GM12801 (cell line): ENCODE data around the gene DESI1.

Experiments used
- TF ChIP-seq, protein P1 (sequence below): IDR thresholded peaks from one replicate; pipeline ENCODE4 v1.5.1; 2011; ENCODE audit warnings: control low read depth; ENCODE audit not compliant: insufficient read length; ENCODE audit errors: extremely low read depth

DESI1 gene

DNA sequence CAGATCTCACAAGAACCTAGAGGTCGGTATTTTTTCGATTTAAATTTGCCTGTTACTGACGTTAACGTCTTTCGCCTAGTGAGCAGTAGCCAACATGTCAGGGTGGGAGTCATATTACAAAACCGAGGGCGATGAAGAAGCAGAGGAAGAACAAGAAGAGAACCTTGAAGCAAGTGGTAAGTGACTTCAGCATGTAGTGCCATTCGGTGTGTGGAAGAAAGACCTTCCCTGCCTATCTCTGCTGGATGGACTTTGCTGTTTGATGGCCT lies 1.0 kb upstream of the DESI1 start:
- TF ChIP-seq, protein P1, sequence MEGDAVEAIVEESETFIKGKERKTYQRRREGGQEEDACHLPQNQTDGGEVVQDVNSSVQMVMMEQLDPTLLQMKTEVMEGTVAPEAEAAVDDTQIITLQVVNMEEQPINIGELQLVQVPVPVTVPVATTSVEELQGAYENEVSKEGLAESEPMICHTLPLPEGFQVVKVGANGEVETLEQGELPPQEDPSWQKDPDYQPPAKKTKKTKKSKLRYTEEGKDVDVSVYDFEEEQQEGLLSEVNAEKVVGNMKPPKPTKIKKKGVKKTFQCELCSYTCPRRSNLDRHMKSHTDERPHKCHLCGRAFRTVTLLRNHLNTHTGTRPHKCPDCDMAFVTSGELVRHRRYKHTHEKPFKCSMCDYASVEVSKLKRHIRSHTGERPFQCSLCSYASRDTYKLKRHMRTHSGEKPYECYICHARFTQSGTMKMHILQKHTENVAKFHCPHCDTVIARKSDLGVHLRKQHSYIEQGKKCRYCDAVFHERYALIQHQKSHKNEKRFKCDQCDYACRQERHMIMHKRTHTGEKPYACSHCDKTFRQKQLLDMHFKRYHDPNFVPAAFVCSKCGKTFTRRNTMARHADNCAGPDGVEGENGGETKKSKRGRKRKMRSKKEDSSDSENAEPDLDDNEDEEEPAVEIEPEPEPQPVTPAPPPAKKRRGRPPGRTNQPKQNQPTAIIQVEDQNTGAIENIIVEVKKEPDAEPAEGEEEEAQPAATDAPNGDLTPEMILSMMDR, result no peak

DNA sequence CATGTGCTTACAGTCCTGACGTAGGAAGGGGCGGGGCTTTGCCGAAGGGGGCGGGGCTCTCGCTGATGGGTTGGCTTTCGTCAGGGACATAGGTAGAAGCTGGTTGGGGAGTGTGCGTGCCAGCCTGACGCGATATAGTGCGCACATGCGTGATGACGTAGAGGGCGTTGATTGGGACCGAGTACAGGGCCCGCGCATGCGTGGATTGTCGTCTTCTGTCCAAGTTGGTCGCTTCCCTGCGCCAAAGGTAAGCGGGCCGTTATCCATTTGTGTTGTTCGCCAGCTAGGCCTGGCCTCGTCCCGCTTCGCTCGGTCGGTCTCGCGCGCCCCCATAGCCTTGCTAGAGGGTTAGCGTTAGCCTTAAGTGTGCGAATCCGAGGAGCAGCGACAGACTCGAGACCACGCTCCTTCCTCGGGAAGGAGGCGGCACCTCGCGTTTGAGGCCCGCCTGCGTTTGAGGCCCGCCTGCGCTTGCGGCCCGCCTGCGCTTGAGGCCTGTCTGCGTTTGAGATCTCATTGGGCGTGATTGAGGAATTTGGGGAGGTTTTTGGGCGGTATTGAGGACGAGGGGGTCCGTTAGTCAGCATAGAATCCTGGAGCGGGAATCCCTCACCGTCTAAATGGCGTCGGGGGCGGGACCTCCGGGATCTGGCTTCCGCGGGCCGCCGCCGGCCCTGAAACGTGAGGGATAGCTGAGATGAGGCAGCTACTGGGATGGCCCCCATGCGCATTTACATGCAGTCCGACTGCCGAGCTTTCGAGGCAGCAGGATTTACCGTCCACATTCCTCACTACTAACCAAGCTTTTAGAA lies 462 bp upstream of the DESI1 start, which contains the start of gene XRCC6:
Gene XRCC6, plus strand, starts transcription at position 197 of the 812 bp plus-strand sequence. CDS start 710 bp downstream, outside the sequence.
- TF ChIP-seq, protein P1, result no peak

DNA sequence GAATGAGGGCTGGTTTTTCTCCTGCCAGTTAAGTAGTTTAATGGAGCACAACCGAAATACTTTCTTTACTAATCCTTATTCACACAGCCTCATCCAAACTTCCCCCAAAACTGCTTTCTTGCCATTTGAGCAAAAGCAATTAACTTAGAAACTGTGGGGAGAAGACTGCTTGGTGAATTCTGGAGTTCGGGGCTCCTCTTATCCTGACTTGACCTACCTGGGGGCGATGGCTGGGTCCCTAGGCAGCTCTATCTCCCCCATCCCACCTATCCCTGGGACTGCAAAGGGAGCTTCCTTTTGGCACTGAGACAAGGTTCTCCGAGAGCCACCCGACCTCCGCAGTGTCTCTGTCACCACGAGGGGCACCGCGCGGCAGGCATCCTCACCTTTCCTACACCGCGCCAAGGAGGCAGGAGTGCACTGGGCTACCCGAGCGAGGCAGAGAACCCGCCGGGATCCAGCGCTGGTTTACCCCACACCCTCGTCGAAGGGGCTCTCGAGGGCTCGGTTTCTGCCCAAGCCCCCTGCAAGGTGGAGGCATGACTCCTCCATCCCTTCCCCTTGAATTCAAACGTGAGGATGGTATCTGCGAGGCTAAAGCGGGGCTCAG lies 759 bp downstream of the DESI1 start:
- TF ChIP-seq, protein P1, result no peak

GRCh38 chr22:41613456-41613855 lies 7.4 kb downstream of the DESI1 start:
- TF ChIP-seq, protein P1, result no peak

- TF ChIP-seq, protein P1, result no peak
These were observed 8.1 kb downstream of the DESI1 start for GRCh38 chr22:41612603-41613306.

GRCh38 chr22:41608386-41608785 lies 12.5 kb downstream of the DESI1 start:
- TF ChIP-seq, protein P1, result no peak

DNA sequence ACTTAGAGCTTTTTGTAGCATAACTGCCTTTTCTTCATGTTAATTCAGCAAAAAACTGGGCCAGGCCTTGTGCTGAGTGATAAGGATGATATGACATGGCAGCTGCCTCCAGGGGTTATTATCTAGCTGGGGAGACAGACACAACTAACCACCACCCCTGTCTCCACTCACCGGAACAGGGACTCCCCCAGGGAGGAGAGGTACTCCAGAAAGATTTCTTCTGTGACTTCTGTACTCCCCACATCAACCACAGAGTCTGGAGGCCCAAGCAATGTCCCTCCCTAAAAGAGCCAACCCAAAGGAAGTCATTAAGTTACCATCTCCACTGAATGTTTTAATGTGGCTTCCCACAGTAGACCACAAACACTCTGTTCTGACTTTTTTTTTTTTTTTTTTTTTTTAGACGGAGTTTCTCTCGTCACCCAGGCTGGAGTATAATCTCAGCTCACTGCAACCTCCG lies 16.9 kb downstream of the DESI1 start:
- TF ChIP-seq, protein P1, result no peak
